Hepatocyte (in vitro differentiated cells): Measurements from ENCODE around the gene PSMB10. TPM values are rescaled to one million over a fixed set of nuclear protein-coding genes. Genes with fewer than 3 reads are reported as not detected.

ENCODE experiments used
- DNase-seq: peaks from one replicate; pipeline ENCODE4 v3.0.0-alpha.2; 2016; ENCODE audit warnings: low spot score
- H2AFZ ChIP-seq: fragments of 200-600 bp; sonication (generic); 2 replicates; pipeline ENCODE4 v1.6.0; 2016; ENCODE audit warnings: antibody characterized with exemption, mild to moderate bottlenecking
- H3K27ac ChIP-seq: fragments of 200-600 bp; sonication (generic); 2 replicates; pipeline ENCODE4 v1.5.1; 2016; ENCODE audit warnings: mild to moderate bottlenecking
- H3K27me3 ChIP-seq: fragments of 200-600 bp; sonication (generic); 2 replicates; pipeline ENCODE4 v1.6.1; 2016
- H3K36me3 ChIP-seq: fragments of 200-600 bp; sonication (generic); replicated peaks from 2 replicates; pipeline ENCODE4 v1.5.1; 2016; ENCODE audit warnings: low read depth; ENCODE audit not compliant: insufficient read depth
- H3K4me1 ChIP-seq: fragments of 200-600 bp; sonication (generic); 2 replicates; pipeline ENCODE4 v1.5.1; 2016; ENCODE audit warnings: mild to moderate bottlenecking, moderate library complexity; ENCODE audit not compliant: insufficient read depth
- H3K4me2 ChIP-seq: fragments of 200-600 bp; sonication (generic); 2 replicates; pipeline ENCODE4 v1.6.0; 2016
- H3K4me3 ChIP-seq: fragments of 200-600 bp; sonication (generic); 2 replicates; pipeline ENCODE4 v1.5.1; 2016; ENCODE audit warnings: mild to moderate bottlenecking
- H3K79me2 ChIP-seq: fragments of 200-600 bp; sonication (generic); 2 replicates; pipeline ENCODE4 v1.6.0; 2017; ENCODE audit warnings: mild to moderate bottlenecking
- H3K9me2 ChIP-seq: fragments of 200-600 bp; sonication (generic); replicated peaks from 2 replicates; pipeline ENCODE4 v1.6.0; 2017; ENCODE audit warnings: mild to moderate bottlenecking; ENCODE audit not compliant: insufficient read depth
- H3K9me3 ChIP-seq: fragments of 200-600 bp; sonication (generic); 2 replicates; pipeline ENCODE4 v1.5.1; 2016; ENCODE audit warnings: low read depth, mild to moderate bottlenecking
- H4K20me1 ChIP-seq: fragments of 200-600 bp; sonication (generic); 2 replicates; pipeline ENCODE4 v1.6.0; 2016; ENCODE audit warnings: mild to moderate bottlenecking; ENCODE audit not compliant: insufficient read depth, poor library complexity, severe bottlenecking
- EZH2 ChIP-seq: fragments of 200-600 bp; sonication (generic); IDR thresholded peaks from 2 replicates; pipeline ENCODE4 v1.6.1; 2016; ENCODE audit warnings: antibody characterized with exemption, mild to moderate bottlenecking, borderline replicate concordance
- EZH2phosphoT487 ChIP-seq: fragments of 200-600 bp; sonication (generic); IDR thresholded peaks from one replicate; pipeline ENCODE4 v1.6.1; 2018; ENCODE audit warnings: antibody characterized with exemption, mild to moderate bottlenecking, low read depth, moderate library complexity; ENCODE audit not compliant: unreplicated experiment, severe bottlenecking
- WGBS: methylation state at CpG from one replicate; pipeline ENCODE4 v1.1.6; 2016; ENCODE audit warnings: low lambda C conversion rate; ENCODE audit errors: missing lambda C conversion rate; 5-methylcytosine and 5-hydroxymethylcytosine counted together
- polyA plus RNA-seq: library from polyadenylated mRNA; unstranded; fragments of >200 nt; fragmentation: Nextera tagmentation; extraction: Ambion mirVana; gene quantifications from 2 replicates; pipeline ENCODE4 v1.2.1, GENCODE V29; 2016
- total RNA-seq: library from RNA; depleted of rRNA; stranded (reverse); fragments of >200 nt; gene quantifications from 2 replicates; pipeline ENCODE4 v1.2.3, GENCODE V29; 2014
- TF ChIP-seq, protein P1 (sequence below): fragments of 200-600 bp; sonication (generic); IDR thresholded peaks from 2 replicates; pipeline ENCODE4 v1.5.1; 2016; ENCODE audit warnings: antibody characterized with exemption, mild to moderate bottlenecking; ENCODE audit not compliant: poor library complexity

Gene PSMB10
- total and polyA plus RNA-seq, 2 experiments from 2014 or later = 13.7 to 48.7 TPM

- Histone ChIP-seq H2AFZ (no peak overlapping the region), H3K27me3 (no peaks in the 10 kb centered on the region), H3K36me3 (no peaks in the 10 kb centered on the region), H3K79me2 (peaks cover 36% of the 10 kb centered on the region), H3K4me3 (no peak overlapping the region), H3K9me2 (no peaks in the 10 kb centered on the region), H3K4me2 (no peak overlapping the region), H3K9me3 (no peaks in the 10 kb centered on the region), H3K27ac (no peak overlapping the region), H4K20me1 (peaks cover 40% of the 10 kb centered on the region), H3K4me1 (peaks cover 4% of the 10 kb centered on the region)
- DNase-seq = no peak
- 78% methylated on average over 5 of the region's 5 CpGs for WGBS
- TF ChIP-seq, protein P1, sequence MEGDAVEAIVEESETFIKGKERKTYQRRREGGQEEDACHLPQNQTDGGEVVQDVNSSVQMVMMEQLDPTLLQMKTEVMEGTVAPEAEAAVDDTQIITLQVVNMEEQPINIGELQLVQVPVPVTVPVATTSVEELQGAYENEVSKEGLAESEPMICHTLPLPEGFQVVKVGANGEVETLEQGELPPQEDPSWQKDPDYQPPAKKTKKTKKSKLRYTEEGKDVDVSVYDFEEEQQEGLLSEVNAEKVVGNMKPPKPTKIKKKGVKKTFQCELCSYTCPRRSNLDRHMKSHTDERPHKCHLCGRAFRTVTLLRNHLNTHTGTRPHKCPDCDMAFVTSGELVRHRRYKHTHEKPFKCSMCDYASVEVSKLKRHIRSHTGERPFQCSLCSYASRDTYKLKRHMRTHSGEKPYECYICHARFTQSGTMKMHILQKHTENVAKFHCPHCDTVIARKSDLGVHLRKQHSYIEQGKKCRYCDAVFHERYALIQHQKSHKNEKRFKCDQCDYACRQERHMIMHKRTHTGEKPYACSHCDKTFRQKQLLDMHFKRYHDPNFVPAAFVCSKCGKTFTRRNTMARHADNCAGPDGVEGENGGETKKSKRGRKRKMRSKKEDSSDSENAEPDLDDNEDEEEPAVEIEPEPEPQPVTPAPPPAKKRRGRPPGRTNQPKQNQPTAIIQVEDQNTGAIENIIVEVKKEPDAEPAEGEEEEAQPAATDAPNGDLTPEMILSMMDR = no peak
- TF ChIP-seq EZH2phosphoT487 (no peak), EZH2 (no peak)
These were observed 14.4 kb downstream of the PSMB10 start for GRCh38 chr16:67922221-67922620.

DNA sequence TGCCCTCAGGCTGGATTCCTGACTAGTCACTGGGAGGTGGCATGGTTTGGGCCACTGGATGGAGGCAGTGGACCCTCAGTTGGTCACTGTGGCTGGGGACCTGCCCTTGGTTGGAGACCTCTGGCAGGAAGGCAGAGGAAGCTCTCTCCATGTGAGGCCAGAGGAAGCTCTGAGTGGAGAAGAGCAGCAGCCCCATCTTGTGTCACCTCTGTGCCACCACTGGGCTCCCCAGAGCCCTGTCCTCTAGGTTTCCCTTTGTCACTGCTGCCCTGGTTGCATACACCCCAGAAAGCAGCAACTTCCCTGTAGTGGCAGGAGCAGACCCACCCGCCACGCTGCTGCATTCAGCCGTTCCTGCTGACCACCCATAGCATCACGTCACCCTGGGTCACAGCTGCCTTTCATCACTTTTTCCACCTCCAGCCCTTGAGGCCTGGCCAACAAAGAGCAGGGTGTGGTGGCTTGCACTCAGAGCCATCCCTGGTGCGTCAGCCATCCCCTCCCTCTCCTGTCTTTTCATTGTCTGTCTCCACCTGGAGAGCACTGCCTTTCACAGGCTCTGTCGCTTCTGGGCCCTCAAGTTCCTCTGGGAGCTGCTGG, 16.9 kb downstream of the PSMB10 start:
- H4K20me1 ChIP-seq = peaks cover 38% of the 10 kb centered on the region
- no peak overlapping the region for H3K4me2 ChIP-seq
- H3K9me2 ChIP-seq = no peaks in the 10 kb centered on the region
- DNase-seq = no peak
- TF ChIP-seq EZH2 (no peak), EZH2phosphoT487 (no peak)
- TF ChIP-seq, protein P1 = no peak
- 97% methylated on average over 6 of the region's 6 CpGs for WGBS
- no peak overlapping the region for H3K4me3 ChIP-seq
- no peaks in the 10 kb centered on the region for H3K36me3 ChIP-seq
- no peak overlapping the region for H3K27ac ChIP-seq
- H3K79me2 ChIP-seq = peaks cover 54% of the 10 kb centered on the region
- H3K27me3 ChIP-seq = no peaks in the 10 kb centered on the region
- no peaks in the 10 kb centered on the region for H3K9me3 ChIP-seq
- no peak overlapping the region for H2AFZ ChIP-seq
- peaks cover 4% of the 10 kb centered on the region for H3K4me1 ChIP-seq

DNA sequence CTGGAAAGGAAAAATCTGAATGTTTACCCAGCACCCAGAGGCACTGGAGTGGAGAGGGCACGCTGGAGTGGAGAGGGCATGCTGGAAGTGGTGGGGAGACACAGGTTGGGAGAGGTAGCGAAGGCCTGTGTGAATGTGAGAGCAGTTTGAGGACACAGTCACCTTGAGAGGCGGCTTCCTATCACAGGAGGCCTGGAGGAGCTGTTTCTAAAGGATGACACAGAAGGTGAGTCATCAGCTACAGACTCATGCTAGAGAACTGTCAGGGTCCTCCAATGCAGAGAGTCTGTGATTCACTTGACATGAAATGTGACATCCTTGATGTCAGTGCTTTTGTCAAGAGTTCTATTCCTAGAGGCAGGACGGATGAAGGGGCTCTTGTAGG, 18.8 kb downstream of the PSMB10 start:
- Histone ChIP-seq H4K20me1 (peaks cover 32% of the 10 kb centered on the region), H3K9me3 (no peaks in the 10 kb centered on the region), H3K27me3 (no peaks in the 10 kb centered on the region), H2AFZ (no peak overlapping the region), H3K27ac (peak overlapping the region; percentile 55), H3K79me2 (peaks cover 56% of the 10 kb centered on the region), H3K9me2 (no peaks in the 10 kb centered on the region), H3K36me3 (no peaks in the 10 kb centered on the region), H3K4me1 (peaks cover 4% of the 10 kb centered on the region), H3K4me3 (no peak overlapping the region), H3K4me2 (no peak overlapping the region)
- peak; percentile 77 for DNase-seq
- TF ChIP-seq EZH2phosphoT487 (no peak), EZH2 (no peak)
- TF ChIP-seq, protein P1 = no peak
- 82% methylated on average over 4 of the region's 4 CpGs for WGBS
